ENCODE data around the gene MYL6.

MYL6 gene

GRCh38 chr12:56158029-56158925, at the start of gene MYL6:
TSS of gene MYL6 (plus strand) at chr12:56158359. CDS start at chr12:56158402, 43 bp downstream.
- peak; percentile 100 for DNase-seq

- DNase-seq: no peak
Measured at GRCh38 chr12:56110571-56110970, 47.6 kb upstream of the MYL6 start.

DNA sequence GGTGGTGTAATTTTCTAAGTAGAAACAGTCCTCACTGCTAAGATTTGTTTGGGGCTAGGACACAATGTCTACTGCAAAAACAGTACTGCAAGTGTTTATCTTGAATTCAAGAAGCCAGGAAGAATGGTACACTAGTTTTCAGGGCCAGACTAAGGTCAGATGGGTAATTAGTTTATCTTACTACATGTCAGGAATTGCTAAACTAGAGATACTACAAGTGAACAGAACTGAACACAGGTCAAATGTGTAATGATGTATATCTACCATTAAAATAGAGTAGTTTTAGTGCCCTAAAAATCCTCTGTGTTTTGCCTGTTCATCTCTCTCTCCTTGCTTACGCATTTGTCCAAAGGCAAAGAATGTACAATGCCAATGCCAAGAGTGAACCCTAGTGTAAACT, 44.1 kb upstream of the MYL6 start:
- DNase-seq: no peak

- DNase-seq: no peak
Measured at GRCh38 chr12:56115329-56115728, 42.8 kb upstream of the MYL6 start.

DNA sequence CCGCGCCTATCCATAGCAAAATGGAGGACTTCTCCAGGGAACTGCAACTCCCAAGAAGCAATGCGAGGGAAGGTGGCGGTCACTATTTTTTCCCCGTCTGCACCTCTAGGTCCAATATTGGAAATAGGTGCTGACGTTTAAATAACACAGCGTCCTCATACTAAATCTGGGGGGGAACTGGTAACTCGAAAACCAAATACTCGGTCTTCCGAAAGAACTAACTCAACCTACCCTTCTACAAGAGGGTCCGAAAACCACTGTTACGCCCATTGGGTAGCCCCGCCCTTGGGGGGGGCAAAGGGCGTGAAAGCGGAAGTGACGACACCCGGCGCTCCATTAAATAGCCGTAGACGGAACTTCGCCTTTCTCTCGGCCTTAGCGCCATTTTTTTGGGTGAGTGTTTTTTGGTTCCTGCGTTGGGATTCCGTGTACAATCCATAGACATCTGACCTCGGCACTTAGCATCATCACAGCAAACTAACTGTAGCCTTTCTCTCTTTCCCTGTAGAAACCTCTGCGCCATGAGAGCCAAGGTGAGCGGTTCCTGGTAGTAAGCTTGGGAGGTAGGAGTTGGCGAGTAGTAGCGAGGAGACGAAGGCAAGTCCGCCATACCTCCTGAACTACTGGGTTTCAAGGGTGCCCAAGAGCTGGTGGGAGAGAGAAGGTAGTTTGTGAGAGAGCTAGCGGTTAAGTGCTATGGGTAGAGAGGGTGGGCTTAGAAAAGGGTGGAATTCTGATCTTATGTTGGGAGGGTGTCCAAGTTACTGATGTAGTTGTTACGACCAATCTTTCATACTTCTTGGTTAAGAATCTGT, 41.7 kb upstream of the MYL6 start, which contains the start of gene RPL41:
Gene RPL41, plus strand, starts transcription at position 367 of the 815 bp plus-strand sequence.
- peak; percentile 96 for DNase-seq

DNA sequence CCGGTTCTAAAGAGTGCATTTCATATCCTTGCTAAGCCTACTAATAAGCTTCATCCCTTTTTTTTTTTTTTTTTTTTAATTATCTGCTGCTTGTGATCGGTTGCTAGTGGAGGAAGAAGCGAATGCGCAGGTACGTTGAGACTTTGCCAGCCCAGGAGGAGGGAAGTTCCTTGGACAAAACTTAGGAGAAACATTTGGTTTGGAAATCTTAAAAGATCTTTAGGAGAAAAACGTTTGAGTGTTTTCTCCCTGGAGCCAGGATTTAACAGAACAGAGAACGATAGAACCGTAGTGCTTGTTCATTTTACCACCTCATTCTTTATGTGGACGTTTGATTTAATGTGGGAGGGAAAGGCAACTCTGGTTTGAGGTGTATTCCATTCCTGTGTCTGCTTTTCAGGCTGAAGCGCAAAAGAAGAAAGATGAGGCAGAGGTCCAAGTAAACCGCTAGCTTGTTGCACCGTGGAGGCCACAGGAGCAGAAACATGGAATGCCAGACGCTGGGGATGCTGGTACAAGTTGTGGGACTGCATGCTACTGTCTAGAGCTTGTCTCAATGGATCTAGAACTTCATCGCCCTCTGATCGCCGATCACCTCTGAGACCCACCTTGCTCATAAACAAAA, 41.0 kb upstream of the MYL6 start:
- peak; percentile 41 for DNase-seq

GRCh38 chr12:56117778-56118687, 40.1 kb upstream of the MYL6 start, which contains the start of gene ZC3H10:
TSS of gene ZC3H10 (plus strand) at chr12:56118266. CDS start at chr12:56120563, 2,297 bp downstream.
- peak; percentile 99 for DNase-seq

DNA sequence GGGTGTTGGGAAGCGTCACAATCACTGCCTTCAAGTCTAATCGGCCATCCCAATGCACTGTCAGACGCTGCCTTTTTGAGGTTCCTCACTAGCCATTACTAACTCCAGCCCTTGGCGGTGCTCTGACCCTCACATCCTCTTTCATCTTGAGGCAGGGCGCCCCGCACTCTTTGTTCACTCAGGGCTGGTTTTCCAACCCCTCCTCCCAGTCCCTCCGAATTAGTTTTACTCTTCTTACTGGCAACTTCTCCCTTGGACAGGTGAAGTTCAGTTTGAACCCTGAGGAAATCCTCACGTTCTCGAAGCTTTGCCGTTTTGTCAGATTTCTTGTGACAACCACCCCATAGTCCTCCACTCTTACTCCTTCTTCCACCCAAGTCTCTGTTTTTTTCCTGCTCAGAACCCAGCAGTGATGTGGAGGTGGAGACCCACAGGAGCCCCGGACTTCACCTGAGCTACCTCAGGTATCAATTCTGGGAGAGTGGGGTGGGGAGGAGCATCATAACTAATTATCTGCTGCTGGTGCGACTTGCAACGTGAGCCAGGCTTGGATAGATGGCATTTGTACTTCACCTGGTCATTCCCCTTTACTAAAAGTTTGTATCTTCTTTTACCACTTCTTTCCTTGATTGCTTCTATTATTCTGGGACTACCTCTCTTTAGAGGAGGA, 39.3 kb upstream of the MYL6 start:
- peak; percentile 24 for DNase-seq

DNA sequence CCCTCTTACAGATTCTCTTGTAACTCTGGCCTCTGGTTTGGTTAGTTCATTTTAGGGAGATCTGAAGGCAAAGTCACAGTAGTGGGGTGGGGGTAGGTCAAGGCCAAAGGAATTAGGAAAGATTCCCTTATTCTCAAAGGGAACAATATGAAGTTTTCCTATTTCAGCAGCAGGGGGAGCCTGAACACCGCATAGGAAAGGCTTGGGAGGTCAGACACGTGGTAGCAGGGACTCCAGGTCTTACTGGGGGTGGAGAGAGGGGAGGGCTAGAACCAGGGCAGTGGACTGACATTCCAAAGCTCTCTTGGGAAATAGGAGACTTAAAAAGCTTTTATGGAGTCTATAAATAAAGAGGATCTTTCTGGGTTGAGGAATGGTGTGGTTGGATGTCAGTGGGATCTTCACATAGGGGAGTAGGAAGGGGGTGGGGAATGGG, 38.8 kb upstream of the MYL6 start:
- DNase-seq: peak; percentile 90

DNA sequence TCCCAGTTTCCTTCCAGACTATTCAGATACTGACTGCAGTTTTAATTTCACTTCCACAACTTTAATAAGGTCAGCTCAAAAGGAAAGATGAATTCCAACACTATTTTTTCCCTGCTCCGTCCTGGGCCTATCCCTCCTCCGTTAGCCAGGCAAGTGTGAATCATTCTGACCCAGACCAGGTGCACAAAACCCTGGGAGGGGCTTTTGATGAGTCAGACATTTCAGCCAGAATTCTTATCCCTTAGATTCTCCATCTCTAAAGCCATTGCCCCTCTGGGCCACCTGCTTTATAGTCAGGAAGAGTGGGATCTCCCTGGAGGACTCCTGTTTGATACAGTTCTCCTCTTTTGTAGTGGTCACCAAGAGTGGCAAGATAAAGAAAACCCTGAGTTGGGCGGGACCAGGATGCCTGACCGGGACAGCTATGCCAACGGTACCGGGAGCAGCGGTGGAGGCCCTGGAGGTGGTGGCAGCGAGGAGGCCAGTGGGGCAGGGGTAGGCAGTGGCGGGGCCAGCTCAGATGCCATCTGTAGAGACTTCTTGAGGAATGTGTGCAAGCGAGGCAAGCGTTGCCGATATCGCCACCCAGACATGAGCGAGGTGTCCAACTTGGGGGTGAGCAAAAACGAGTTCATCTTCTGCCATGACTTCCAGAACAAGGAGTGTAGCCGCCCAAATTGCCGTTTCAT, 37.9 kb upstream of the MYL6 start:
- no peak for DNase-seq

DNA sequence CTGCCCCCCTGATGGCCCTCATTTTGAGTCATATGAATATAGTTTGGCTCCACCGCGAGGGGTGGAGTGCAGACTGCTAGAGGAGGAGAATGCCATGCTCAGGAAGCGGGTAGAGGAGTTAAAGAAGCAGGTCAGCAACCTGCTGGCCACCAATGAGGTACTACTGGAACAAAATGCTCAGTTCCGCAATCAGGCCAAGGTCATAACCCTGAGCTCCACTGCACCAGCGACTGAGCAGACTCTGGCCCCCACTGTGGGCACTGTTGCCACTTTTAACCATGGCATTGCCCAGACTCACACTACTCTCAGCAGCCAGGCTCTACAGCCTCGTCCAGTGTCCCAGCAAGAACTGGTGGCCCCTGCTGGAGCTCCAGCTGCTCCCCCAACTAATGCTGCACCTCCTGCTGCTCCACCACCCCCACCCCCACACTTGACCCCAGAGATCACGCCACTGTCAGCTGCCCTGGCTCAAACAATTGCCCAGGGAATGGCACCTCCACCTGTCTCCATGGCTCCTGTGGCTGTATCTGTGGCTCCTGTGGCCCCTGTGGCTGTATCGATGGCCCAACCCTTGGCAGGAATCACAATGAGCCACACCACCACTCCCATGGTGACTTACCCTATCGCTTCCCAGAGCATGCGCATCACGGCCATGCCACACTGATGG, 36.8 kb upstream of the MYL6 start:
- DNase-seq: no peak

DNA sequence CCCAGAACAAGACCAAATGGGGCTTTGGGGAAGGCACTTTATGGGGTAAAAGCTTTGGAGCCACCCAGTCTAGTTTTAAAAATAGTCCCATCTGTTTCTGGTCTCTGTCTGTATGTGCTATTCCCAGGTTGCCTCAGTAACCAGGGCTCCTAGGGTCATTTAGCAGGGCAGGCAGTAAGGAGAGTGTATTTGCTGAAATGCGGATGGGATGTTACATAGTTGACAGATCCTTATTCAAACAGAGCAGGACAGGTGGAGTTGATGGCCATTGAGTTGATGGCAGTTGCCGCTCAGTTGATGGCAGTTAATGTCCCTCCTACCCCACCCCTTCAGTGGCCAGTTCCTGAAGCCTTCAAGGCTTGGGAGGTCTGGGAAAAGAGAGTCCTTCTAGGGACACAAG, 35.5 kb upstream of the MYL6 start:
- peak; percentile 79 for DNase-seq

DNA sequence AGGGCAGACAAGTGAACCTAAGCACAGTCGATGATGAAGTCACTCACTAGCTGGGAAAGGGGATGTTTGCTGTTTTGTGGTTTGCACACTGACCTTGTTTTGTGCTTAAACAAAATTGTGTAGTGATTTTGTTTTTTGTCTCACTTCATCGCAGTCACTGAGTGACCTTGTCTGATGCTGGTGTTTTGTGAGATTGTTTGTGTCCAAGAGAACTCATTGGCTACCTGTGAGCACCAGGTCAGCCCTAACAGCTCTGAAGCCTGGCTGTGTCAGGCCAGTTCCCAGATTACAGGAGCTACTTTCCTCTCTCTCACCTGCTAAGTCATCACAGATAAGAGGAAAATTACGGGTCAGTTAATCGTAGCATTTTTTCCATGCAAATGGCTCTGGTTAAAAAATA, 34.0 kb upstream of the MYL6 start:
- DNase-seq: no peak

- DNase-seq: no peak
Measured at GRCh38 chr12:56126732-56127239, 31.4 kb upstream of the MYL6 start.

DNA sequence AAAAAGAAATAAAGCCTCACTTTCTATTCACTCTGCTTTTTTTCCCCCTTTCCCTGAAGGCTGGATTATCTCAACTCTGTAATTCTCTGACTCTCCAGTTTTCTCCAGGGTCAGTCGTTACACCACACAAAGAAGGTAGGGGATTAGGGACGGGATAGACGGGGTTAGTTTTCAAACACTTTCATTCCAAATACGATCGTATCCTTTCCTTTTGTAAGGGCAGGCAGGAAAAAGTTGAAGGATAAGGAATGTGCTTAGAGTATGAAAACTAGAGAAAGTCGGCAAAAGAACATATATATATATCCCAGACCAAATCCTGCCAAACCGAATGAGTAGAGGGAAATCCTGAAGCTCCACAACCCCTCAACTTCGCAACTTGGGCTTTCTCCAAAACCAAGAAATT, 30.7 kb upstream of the MYL6 start:
- no peak for DNase-seq

DNA sequence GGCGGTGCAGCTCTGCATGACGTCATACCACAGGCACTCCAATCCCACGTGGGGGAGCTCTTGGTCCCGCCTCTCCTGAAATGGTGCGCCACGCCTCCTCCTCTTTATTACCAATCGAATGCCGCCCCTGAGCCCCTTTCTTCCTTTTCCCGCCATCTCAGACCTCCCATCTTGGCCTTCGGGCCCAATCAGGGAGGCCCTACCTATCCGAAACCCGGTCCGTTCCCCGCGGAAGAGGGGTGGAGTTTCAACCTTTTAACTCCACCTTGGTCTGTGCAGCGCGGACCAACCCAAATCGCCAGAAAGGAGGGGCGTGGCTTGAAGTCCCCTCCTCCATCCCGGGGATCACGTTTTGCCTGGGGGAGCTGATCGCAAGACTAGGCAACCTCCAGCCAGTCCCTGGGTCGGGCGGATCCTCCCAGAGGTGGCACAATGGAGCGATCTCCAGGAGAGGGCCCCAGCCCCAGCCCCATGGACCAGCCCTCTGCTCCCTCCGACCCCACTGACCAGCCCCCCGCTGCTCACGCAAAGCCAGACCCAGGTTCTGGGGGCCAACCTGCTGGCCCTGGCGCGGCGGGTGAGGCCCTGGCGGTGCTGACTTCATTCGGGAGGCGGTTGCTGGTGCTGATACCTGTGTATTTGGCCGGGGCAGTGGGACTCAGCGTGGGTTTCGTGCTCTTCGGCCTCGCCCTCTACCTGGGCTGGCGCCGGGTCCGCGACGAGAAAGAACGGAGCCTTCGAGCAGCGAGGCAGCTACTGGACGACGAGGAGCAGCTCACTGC, 30.1 kb upstream of the MYL6 start, which contains the start of gene ESYT1:
Gene ESYT1, plus strand, starts transcription at position 380 of the 782 bp plus-strand sequence. Its CDS starts 53 bp downstream, at position 433.
- peak; percentile 100 for DNase-seq

- no peak for DNase-seq
Measured at GRCh38 chr12:56128670-56129205, 29.4 kb upstream of the MYL6 start.

- peak; percentile 81 for DNase-seq
Measured at GRCh38 chr12:56129206-56129941, 28.8 kb upstream of the MYL6 start.

All from NCI-H146 (cell line).